ENCODE measurements around the gene ITGB2.
"Not testable (repeated sequence)": the region's sequence is repeated elsewhere in the genome, so short reads cannot be mapped to it uniquely, and the experiment has no call there.

ITGB2 gene

GRCh38 chr21:44884097-44884496 lies 36.6 kb downstream of the ITGB2 start:
- H3K27me3 Mint-ChIP-seq (ENCODE audit: low read depth): peaks cover 15% of the 10 kb centered on the region
- H3K27ac Mint-ChIP-seq: no peak overlapping the region
- no peaks in the 10 kb centered on the region for H3K9me3 Mint-ChIP-seq
- no peak for TF ChIP-seq CTCF (IDR thresholded peaks at IDR 0.05; ENCODE audit: unreplicated experiment in 3 of 3)
- no peak overlapping the region for H3K4me3 Mint-ChIP-seq
- H3K36me3 Mint-ChIP-seq (ENCODE audit: low read depth): no peaks in the 10 kb centered on the region
- H3K4me1 Mint-ChIP-seq: peaks cover 9% of the 10 kb centered on the region

- peaks cover 9% of the 10 kb centered on the region for H3K4me1 Mint-ChIP-seq
- H3K9me3 Mint-ChIP-seq: no peaks in the 10 kb centered on the region
- H3K27ac Mint-ChIP-seq: no peak overlapping the region
- H3K4me3 Mint-ChIP-seq: no peak overlapping the region
- H3K36me3 Mint-ChIP-seq (ENCODE audit: low read depth): no peaks in the 10 kb centered on the region
- peaks cover 15% of the 10 kb centered on the region for H3K27me3 Mint-ChIP-seq (ENCODE audit: low read depth)
- no peak for TF ChIP-seq CTCF (IDR thresholded peaks at IDR 0.05; ENCODE audit: unreplicated experiment in 3 of 3)
Observed at GRCh38 chr21:44883250-44883649, 37.4 kb downstream of the ITGB2 start.

DNA sequence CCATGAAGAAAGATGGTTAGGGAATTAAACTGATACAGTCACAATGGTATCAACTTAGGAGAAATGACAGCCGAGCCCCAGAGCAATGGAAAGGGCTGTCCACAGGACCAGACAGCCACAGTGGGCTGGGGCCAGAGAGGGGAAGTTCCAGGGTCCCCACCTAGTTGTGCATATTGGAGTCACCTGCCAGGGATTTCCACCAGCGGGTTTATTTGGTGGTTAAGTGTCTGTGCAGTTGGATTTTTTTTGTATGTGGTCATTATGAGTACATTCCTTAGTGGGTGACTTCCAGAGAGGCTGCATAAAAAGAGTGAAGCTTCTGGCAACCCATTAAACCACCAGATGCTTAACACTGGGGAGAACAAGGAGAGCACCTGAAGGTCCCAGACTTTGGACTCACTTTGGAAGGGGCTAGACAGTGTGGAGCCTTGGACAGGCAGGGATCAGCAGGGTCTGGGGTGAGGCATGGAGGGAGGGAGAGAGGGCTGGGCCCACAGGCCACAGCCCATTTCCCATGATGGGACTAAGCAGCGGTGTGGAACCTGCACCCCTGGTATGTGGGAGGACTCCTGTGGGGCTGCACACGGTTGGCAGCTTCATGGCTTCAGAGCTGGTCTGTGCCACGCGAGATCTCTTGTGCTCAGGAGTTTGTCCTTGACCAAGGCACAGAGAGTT lies 39.4 kb downstream of the ITGB2 start:
- TF ChIP-seq CTCF (IDR thresholded peaks at IDR 0.05; ENCODE audit: unreplicated experiment in 3 of 3): no peak
- H3K36me3 Mint-ChIP-seq (ENCODE audit: low read depth): no peaks in the 10 kb centered on the region
- peak overlapping the region; percentile 27 to 77 (median 56) for H3K27ac Mint-ChIP-seq
- no peak overlapping the region for H3K4me3 Mint-ChIP-seq
- H3K4me1 Mint-ChIP-seq: peaks cover 9% of the 10 kb centered on the region
- no peaks in the 10 kb centered on the region for H3K9me3 Mint-ChIP-seq
- peaks cover 21% of the 10 kb centered on the region for H3K27me3 Mint-ChIP-seq (ENCODE audit: low read depth)

GRCh38 chr21:44880405-44881197 lies 40.1 kb downstream of the ITGB2 start:
- H3K9me3 Mint-ChIP-seq: no peaks in the 10 kb centered on the region
- peaks cover 25% of the 10 kb centered on the region for H3K27me3 Mint-ChIP-seq (ENCODE audit: low read depth)
- peaks cover 13% of the 10 kb centered on the region for H3K4me1 Mint-ChIP-seq
- H3K4me3 Mint-ChIP-seq: no peak overlapping the region
- TF ChIP-seq CTCF (IDR thresholded peaks at IDR 0.05; ENCODE audit: unreplicated experiment in 3 of 3): no peak
- no peaks in the 10 kb centered on the region for H3K36me3 Mint-ChIP-seq (ENCODE audit: low read depth)
- peak overlapping the region; percentile 11 to 77 (median 56) for H3K27ac Mint-ChIP-seq

GRCh38 chr21:44879238-44879637 lies 41.5 kb downstream of the ITGB2 start:
- not testable (repeated sequence) for H3K9me3 Mint-ChIP-seq; H3K27ac Mint-ChIP-seq; H3K4me3 Mint-ChIP-seq; H3K36me3 Mint-ChIP-seq (ENCODE audit: low read depth)
- Mint-ChIP-seq H3K27me3 (ENCODE audit: low read depth) (peaks cover 36% of the 10 kb centered on the region), H3K4me1 (peaks cover 19% of the 10 kb centered on the region)

DNA sequence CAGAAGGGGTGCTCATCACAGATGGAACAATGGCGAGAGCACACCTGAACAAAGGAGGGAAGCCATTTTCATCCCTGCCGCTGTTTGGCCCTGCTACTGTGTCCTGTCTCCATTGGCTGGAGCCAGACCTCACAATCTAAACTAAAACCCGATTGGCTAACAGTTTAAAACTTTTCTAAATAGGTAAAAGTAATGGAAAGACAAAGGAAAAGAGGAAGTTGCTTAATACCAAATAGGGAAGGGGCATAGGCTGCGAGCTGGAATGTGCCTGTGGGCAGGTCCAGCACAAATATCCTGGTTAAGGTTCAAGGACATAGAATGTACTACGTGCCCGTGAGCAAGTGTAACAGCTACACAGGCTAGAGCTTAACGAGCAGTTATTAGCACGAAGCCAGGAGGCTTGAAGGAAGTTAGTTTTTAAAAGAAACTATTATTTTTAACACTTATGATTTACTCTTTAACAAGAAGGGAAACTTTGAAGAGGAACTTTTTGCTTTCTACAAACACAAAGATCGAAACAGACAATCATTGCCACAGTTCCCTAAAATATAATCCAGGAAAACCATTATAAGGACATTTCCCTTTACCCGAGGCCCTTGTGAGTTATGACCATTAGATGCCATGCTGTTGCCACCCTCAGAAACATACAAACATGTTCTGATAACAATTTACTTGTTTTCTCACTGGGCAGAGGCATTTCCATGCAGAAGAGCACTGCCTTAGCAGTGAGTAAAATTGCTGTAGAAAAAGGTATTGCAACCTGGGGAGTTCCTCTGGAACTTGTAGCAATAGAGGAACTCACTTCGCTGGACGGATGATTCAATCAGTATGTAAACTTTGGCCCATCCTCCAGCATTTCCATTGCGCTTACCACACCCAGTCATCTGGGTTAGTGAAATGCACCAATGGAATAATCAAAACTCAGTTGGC lies 42.4 kb downstream of the ITGB2 start:
- TF ChIP-seq CTCF (IDR thresholded peaks at IDR 0.05; ENCODE audit: unreplicated experiment in 3 of 3): no peak
- Mint-ChIP-seq H3K36me3 (ENCODE audit: low read depth) (no peaks in the 10 kb centered on the region), H3K4me1 (peaks cover 19% of the 10 kb centered on the region), H3K27me3 (ENCODE audit: low read depth) (peaks cover 38% of the 10 kb centered on the region), H3K9me3 (no peaks in the 10 kb centered on the region), H3K27ac (peak overlapping the region in 1 of 3 experiments; percentile 54), H3K4me3 (no peak overlapping the region)
